Neural progenitor cell (in vitro differentiated cells): ENCODE data around the gene ALG6. TPM values are rescaled to one million over a fixed set of nuclear protein-coding genes. Genes with fewer than 3 reads are reported as not detected.
"Not testable (repeated sequence)": the region's sequence is repeated elsewhere in the genome, so short reads cannot be mapped to it uniquely, and the experiment has no call there.

Experiments
- DNase-seq: peaks from one replicate; pipeline ENCODE4 v3.0.0-alpha.2; 2016; ENCODE audit warnings: low spot score
- H2AFZ ChIP-seq: fragments of 200-600 bp; sonication (generic); replicated peaks from 2 replicates; pipeline ENCODE4 v1.6.1; 2016; ENCODE audit warnings: antibody characterized with exemption
- H3F3A ChIP-seq: fragments of 200-600 bp; sonication (generic); 2 replicates; pipeline ENCODE4 v1.6.1; 2016; ENCODE audit warnings: antibody characterized with exemption, low read depth
- H3K27ac ChIP-seq: fragments of 200-600 bp; sonication (generic); 2 replicates; pipeline ENCODE4 v1.5.1; 2016; ENCODE audit warnings: mild to moderate bottlenecking
- H3K27me3 ChIP-seq: fragments of 200-600 bp; sonication (generic); 2 replicates; pipeline ENCODE4 v1.6.1; 2016; ENCODE audit warnings: mild to moderate bottlenecking, moderate library complexity
- H3K36me3 ChIP-seq: fragments of 200-600 bp; sonication (generic); 2 replicates; pipeline ENCODE4 v1.5.1; 2016
- H3K4me1 ChIP-seq: fragments of 200-600 bp; sonication (generic); 2 replicates; pipeline ENCODE4 v1.6.1; 2016; ENCODE audit warnings: mixed run types
- H3K4me2 ChIP-seq: fragments of 200-600 bp; sonication (generic); 2 replicates; pipeline ENCODE4 v1.6.1; 2016
- H3K4me3 ChIP-seq: fragments of 200-600 bp; sonication (generic); 2 replicates; pipeline ENCODE4 v1.5.1; 2016
- H3K79me2 ChIP-seq: fragments of 200-600 bp; sonication (generic); 2 replicates; pipeline ENCODE4 v1.6.1; 2016; ENCODE audit warnings: low read depth
- H3K9ac ChIP-seq: fragments of 200-600 bp; sonication (generic); 2 replicates; pipeline ENCODE4 v1.6.1; 2016
- H3K9me3 ChIP-seq: fragments of 200-600 bp; sonication (generic); 2 replicates; pipeline ENCODE4 v1.5.1; 2016; ENCODE audit warnings: low read depth
- H4K20me1 ChIP-seq: fragments of 200-600 bp; sonication (generic); 2 replicates; pipeline ENCODE4 v1.6.1; 2016; ENCODE audit warnings: low read depth
- H3K27ac Mint-ChIP-seq: 3 replicates; pipeline ENCODE4 v1.8.0; 2021; ENCODE audit warnings: mixed read lengths
- H3K27me3 Mint-ChIP-seq: 2 replicates; pipeline ENCODE4 v1.8.0; 2022; ENCODE audit warnings: low read depth, mild to moderate bottlenecking, inconsistent platforms, moderate library complexity, mixed read lengths; ENCODE audit not compliant: insufficient read depth
- H3K36me3 Mint-ChIP-seq: 3 replicates; pipeline ENCODE4 v1.8.0; 2021; ENCODE audit warnings: mixed read lengths
- H3K4me1 Mint-ChIP-seq: 3 replicates; pipeline ENCODE4 v1.8.0; 2021; ENCODE audit warnings: mixed read lengths
- H3K4me3 Mint-ChIP-seq: 3 replicates; pipeline ENCODE4 v1.8.0; 2021; ENCODE audit warnings: mild to moderate bottlenecking, moderate library complexity, mixed read lengths
- H3K9me3 Mint-ChIP-seq: 3 replicates; pipeline ENCODE4 v1.8.0; 2020; ENCODE audit warnings: mixed read lengths
- CTCF ChIP-seq: fragments of 200-600 bp; sonication (generic); IDR thresholded peaks from 2 replicates; pipeline ENCODE4 v1.5.1; 2017; ENCODE audit warnings: antibody characterized with exemption, mild to moderate bottlenecking
- EZH2 ChIP-seq: fragments of 200-600 bp; sonication (generic); IDR thresholded peaks from 2 replicates; pipeline ENCODE4 v1.6.1; 2017; ENCODE audit warnings: antibody characterized with exemption, mild to moderate bottlenecking, moderate library complexity
- EZH2phosphoT487 ChIP-seq: fragments of 200-600 bp; sonication (generic); IDR thresholded peaks from 2 replicates; pipeline ENCODE4 v1.6.1; 2017; ENCODE audit warnings: antibody characterized with exemption
- total RNA-seq: library from RNA; depleted of rRNA; stranded (reverse); fragments of >200 nt; gene quantifications from 2 replicates; pipeline ENCODE4 v1.2.3, GENCODE V29; 2015; ENCODE audit warnings: low replicate concordance

The ALG6 gene
- total RNA-seq, 1 donor from 2014 or later: 41.7 TPM

- H3F3A ChIP-seq: no peaks in the 10 kb centered on the region
- H3K4me1 Mint-ChIP-seq: peaks cover 9% of the 10 kb centered on the region
- H3K9me3 ChIP-seq: no peaks in the 10 kb centered on the region
- H3K27ac ChIP-seq: no peak overlapping the region
- TF ChIP-seq EZH2 (no peak), EZH2phosphoT487 (no peak), CTCF (no peak)
- no peak overlapping the region for H3K27ac Mint-ChIP-seq
- H2AFZ ChIP-seq: no peak overlapping the region
- H3K4me2 ChIP-seq: no peak overlapping the region
- H3K4me3 ChIP-seq: no peak overlapping the region
- no peaks in the 10 kb centered on the region for H4K20me1 ChIP-seq
- no peak overlapping the region for H3K9ac ChIP-seq
- H3K4me3 Mint-ChIP-seq: no peak overlapping the region
- no peaks in the 10 kb centered on the region for H3K27me3 ChIP-seq
- H3K36me3 ChIP-seq: no peaks in the 10 kb centered on the region
- no peaks in the 10 kb centered on the region for H3K79me2 ChIP-seq
- H3K9me3 Mint-ChIP-seq: no peaks in the 10 kb centered on the region
- H3K4me1 ChIP-seq: peaks cover 34% of the 10 kb centered on the region
- DNase-seq: no peak
- H3K27me3 Mint-ChIP-seq: no peaks in the 10 kb centered on the region
- H3K36me3 Mint-ChIP-seq: no peaks in the 10 kb centered on the region
Measured at GRCh38 chr1:63350320-63350719, 17.1 kb upstream of the ALG6 start.

- peak overlapping the region; percentile 60 for H3K4me2 ChIP-seq
- H3K4me1 ChIP-seq: peaks cover 34% of the 10 kb centered on the region
- H3K36me3 ChIP-seq: no peaks in the 10 kb centered on the region
- no peak for DNase-seq
- H3K36me3 Mint-ChIP-seq: no peaks in the 10 kb centered on the region
- H3K4me3 ChIP-seq: no peak overlapping the region
- no peaks in the 10 kb centered on the region for H4K20me1 ChIP-seq
- H3F3A ChIP-seq: no peaks in the 10 kb centered on the region
- H3K79me2 ChIP-seq: no peaks in the 10 kb centered on the region
- H3K4me3 Mint-ChIP-seq: no peak overlapping the region
- no peak overlapping the region for H3K27ac Mint-ChIP-seq
- peaks cover 9% of the 10 kb centered on the region for H3K4me1 Mint-ChIP-seq
- no peaks in the 10 kb centered on the region for H3K9me3 ChIP-seq
- no peak for TF ChIP-seq EZH2
- no peak for TF ChIP-seq CTCF
- TF ChIP-seq EZH2phosphoT487: no peak
- no peaks in the 10 kb centered on the region for H3K9me3 Mint-ChIP-seq
- H2AFZ ChIP-seq: no peak overlapping the region
- H3K27me3 ChIP-seq: no peaks in the 10 kb centered on the region
- H3K9ac ChIP-seq: no peak overlapping the region
- no peak overlapping the region for H3K27ac ChIP-seq
- H3K27me3 Mint-ChIP-seq: no peaks in the 10 kb centered on the region
Measured at GRCh38 chr1:63352736-63353135, 14.7 kb upstream of the ALG6 start.

- DNase-seq: not testable (repeated sequence)
Measured at GRCh38 chr1:63356234-63356633, 11.2 kb upstream of the ALG6 start.

GRCh38 chr1:63359561-63359960, 7.9 kb upstream of the ALG6 start:
- DNase-seq: no peak
- H3K9ac ChIP-seq: no peak overlapping the region
- no peaks in the 10 kb centered on the region for H3K79me2 ChIP-seq
- H3K4me1 ChIP-seq: no peaks in the 10 kb centered on the region
- H3K27me3 ChIP-seq: no peaks in the 10 kb centered on the region
- H3K4me3 ChIP-seq: no peak overlapping the region
- H3K9me3 ChIP-seq: no peaks in the 10 kb centered on the region
- TF ChIP-seq EZH2phosphoT487: no peak
- TF ChIP-seq CTCF: no peak
- no peak for TF ChIP-seq EZH2
- no peaks in the 10 kb centered on the region for H3F3A ChIP-seq
- H3K27ac ChIP-seq: no peak overlapping the region
- Mint-ChIP-seq H3K27ac (no peak overlapping the region), H3K4me1 (peaks cover 3% of the 10 kb centered on the region), H3K36me3 (no peaks in the 10 kb centered on the region), H3K4me3 (no peak overlapping the region), H3K27me3 (peaks cover 2% of the 10 kb centered on the region), H3K9me3 (no peaks in the 10 kb centered on the region)
- no peak overlapping the region for H2AFZ ChIP-seq
- H3K4me2 ChIP-seq: no peak overlapping the region
- H3K36me3 ChIP-seq: no peaks in the 10 kb centered on the region
- H4K20me1 ChIP-seq: no peaks in the 10 kb centered on the region

More at GRCh38 chr1:63356234-63356633, 11.2 kb upstream of the ALG6 start:
- H3K36me3 Mint-ChIP-seq, H3K27me3 Mint-ChIP-seq, H3K4me3 ChIP-seq, H3K4me3 Mint-ChIP-seq, H3K9me3 Mint-ChIP-seq, H3K4me2 ChIP-seq, H3K36me3 ChIP-seq, H3K9me3 ChIP-seq, H3K27ac ChIP-seq, H2AFZ ChIP-seq, H3K4me1 Mint-ChIP-seq, H4K20me1 ChIP-seq, H3F3A ChIP-seq, H3K27me3 ChIP-seq, H3K27ac Mint-ChIP-seq, H3K9ac ChIP-seq, H3K79me2 ChIP-seq: not testable (repeated sequence)
- peaks cover 28% of the 10 kb centered on the region for H3K4me1 ChIP-seq
